ENCODE results near the gene STRIP2.
"Not testable (repeated sequence)": the region's sequence is repeated elsewhere in the genome, so short reads cannot be mapped to it uniquely, and the experiment has no call there.

The STRIP2 gene

DNA sequence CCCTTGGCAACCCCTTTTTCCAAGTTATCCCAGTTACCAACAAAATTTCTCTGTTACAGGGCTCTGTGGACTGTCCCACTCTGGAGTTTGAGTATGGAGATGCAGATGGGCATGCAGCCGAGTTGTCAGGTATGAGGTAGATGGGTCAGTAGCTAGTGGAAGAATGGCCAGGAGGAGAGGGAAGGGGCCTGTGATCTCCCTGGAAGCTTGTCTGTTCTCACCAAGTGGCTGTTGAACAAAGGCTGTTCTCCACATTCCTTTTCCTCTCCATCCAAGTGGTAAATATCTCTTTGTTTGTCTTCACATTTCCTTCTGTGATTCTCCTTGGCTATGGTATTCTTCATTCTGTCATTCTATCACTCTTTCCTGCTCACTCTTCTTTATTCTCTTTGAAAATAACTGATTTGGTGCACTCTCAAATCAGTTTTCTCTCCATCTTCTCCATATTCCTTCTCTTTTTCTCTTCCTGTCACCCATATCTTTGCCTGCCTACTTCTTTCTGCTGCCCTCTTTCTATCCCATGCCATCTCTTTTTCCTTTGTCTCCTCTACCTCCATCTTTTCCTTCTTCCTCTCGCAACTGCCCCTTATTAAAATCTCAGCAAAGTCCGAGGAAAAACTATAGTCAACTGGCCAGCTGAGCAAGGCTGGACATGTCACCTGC is 5.9 kb downstream of the STRIP2 start:
- no peak for TF ChIP-seq CTCF (IDR thresholded peaks at IDR 0.05; ENCODE audit: extremely low read depth, insufficient read depth, missing control alignments)
- in situ Hi-C loops (cut with MboI; ENCODE audit: low pct_unique_long_range_greater_than_20kb, low sequenced_read_pairs, unreplicated experiment): no loop called here
- DNase-seq (ENCODE audit: low spot score): no peak

- in situ Hi-C loops (cut with MboI; ENCODE audit: low pct_unique_long_range_greater_than_20kb, low sequenced_read_pairs, unreplicated experiment): no loop called here
- DNase-seq (ENCODE audit: low spot score): no peak
- TF ChIP-seq CTCF (IDR thresholded peaks at IDR 0.05; ENCODE audit: extremely low read depth, insufficient read depth, missing control alignments): no peak
Observed at GRCh38 chr7:129443612-129444011, 9.4 kb downstream of the STRIP2 start.

- DNase-seq (ENCODE audit: low spot score); in situ Hi-C loops (cut with MboI; ENCODE audit: low pct_unique_long_range_greater_than_20kb, low sequenced_read_pairs, unreplicated experiment): not testable (repeated sequence)
Observed at GRCh38 chr7:129444776-129445175, 10.5 kb downstream of the STRIP2 start.

DNA sequence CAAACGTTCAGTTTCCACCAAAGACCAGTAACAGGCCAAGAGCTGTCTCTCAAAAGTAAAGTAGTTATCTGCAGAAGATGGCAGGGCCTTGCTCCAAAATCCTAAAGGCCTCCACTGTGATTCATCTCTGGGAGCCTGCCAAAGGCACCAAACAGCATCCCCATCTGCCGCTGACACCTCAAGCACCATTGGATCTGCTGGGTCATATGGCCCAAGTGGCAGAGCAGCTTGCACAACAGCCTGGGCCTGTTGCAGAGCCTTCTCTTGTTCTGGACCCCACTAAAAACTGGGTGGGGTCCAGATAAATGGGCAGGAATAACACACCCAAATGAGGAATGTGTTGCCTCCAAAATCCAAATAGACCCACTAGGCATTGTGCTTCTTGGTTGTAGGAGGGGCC is 12.7 kb downstream of the STRIP2 start:
- in situ Hi-C loops (cut with MboI; ENCODE audit: low pct_unique_long_range_greater_than_20kb, low sequenced_read_pairs, unreplicated experiment); DNase-seq (ENCODE audit: low spot score): not testable (repeated sequence)

DNA sequence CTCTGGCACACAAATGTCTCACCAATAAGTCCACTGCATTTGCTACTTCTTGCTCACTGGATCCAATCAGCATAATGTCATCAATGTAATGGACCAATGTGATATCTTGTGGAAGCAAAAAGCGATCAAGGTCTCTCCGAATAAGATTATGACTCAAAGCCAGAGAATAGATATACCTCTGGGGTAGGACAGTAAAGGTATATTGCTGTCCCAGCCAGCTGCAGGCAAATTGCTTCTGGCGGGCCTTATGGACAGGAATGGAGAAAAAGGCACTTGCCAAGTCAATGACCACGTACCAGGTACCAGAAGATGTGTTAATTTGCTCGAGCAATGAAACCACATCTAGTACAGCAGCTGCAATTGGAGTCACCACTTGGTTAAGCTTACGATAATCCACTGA is 13.2 kb downstream of the STRIP2 start:
- in situ Hi-C loops (cut with MboI; ENCODE audit: low pct_unique_long_range_greater_than_20kb, low sequenced_read_pairs, unreplicated experiment); DNase-seq (ENCODE audit: low spot score): not testable (repeated sequence)

DNA sequence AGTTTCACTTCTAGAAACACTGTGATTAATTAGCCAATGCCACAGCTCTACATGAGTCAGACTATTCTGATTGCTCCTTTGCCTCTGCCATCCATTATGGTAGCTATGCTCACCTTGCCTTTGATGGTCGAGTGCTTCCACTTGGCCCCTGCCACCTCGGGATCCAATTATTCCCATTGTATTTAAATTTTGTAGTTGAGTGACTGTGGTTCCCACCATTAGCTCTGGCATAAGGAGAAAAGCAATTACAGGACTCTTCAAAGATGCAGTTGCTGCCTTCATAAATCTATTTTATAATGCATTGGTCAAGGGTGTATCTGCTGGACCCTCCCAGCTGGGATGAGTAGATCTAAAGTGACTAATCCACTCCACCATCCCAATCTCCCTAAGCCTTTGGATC is 14.4 kb downstream of the STRIP2 start:
- DNase-seq (ENCODE audit: low spot score); in situ Hi-C loops (cut with MboI; ENCODE audit: low pct_unique_long_range_greater_than_20kb, low sequenced_read_pairs, unreplicated experiment): not testable (repeated sequence)

GRCh38 chr7:129450295-129450694 is 16.1 kb downstream of the STRIP2 start:
- in situ Hi-C loops (cut with MboI; ENCODE audit: low pct_unique_long_range_greater_than_20kb, low sequenced_read_pairs, unreplicated experiment): loop anchor here (25.0 kb wide), 2 partner anchors 88 to 238 kb away; no protein-coding TSS in a partner anchor
- no peak for TF ChIP-seq CTCF (IDR thresholded peaks at IDR 0.05; ENCODE audit: extremely low read depth, insufficient read depth, missing control alignments)
- no peak for DNase-seq (ENCODE audit: low spot score)

DNA sequence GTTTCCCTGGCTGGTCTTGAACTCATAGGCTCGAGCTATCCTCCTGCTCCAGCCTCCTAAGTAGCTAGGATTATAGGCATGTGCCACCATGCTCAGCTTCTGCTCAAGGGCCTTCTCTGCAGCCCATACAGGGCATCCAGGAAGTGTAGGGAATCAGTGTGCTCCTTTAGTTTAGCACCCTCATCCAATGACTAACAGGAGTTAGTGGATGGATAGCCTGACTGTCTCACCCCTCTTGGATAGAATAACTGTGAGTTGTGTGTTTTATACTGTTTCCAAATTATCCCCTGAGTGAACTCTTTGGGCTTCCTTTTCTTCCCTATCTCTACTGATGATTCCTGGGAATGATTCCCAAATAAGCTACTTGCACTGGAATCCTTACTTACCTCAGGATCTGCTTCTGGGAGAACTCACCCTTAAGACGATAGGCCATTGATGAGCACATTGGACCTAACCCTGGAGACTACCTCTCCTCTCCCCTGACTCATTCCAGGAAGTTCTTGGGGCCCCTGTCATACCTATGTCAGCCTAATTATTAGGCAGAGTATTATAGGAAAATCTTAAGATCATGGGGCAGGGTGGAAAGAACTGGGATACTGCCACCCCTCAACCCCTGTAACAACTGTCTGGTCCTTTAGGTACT is 18.5 kb downstream of the STRIP2 start:
- in situ Hi-C loops (cut with MboI; ENCODE audit: low pct_unique_long_range_greater_than_20kb, low sequenced_read_pairs, unreplicated experiment): loop anchor here (25.0 kb wide), 2 partner anchors 90 to 240 kb away; no protein-coding TSS in a partner anchor
- no peak for TF ChIP-seq CTCF (IDR thresholded peaks at IDR 0.05; ENCODE audit: extremely low read depth, insufficient read depth, missing control alignments)
- no peak for DNase-seq (ENCODE audit: low spot score)

Measured in GM13977 (cell line).